Panc1 (cell line): ENCODE data around the gene MYO7B. TPM values are rescaled to one million over a fixed set of nuclear protein-coding genes. Genes with fewer than 3 reads are reported as not detected.

Experiments
- ATAC-seq: fragments of 200-7000 bp; cut with Tn5 transposase; 2 replicates; pipeline ENCODE4 v1.9.1; 2020; ENCODE audit warnings: mild to moderate bottlenecking, moderate library complexity
- BruUV-seq: library from RNA; stranded (reverse); fragments of 400-500 nt; replicated peaks from 2 replicates; lab custom pipeline; 2021; lab: Mats Ljungman, UMichigan
- CTCF ChIA-PET: fragments of 300-600 bp; sonication (Branson Sonifier 250); formaldehyde crosslinking; loops from one replicate; lab custom pipeline; 2022; ENCODE audit warnings: antibody characterized with exemption; lab: Charles Lee
- POLR2A ChIA-PET: fragments of 300-600 bp; sonication (Branson Sonifier 250); formaldehyde crosslinking; loops from one replicate; lab custom pipeline; 2022; ENCODE audit warnings: antibody characterized with exemption; lab: Charles Lee
- DNase-seq: peaks from one replicate; pipeline ENCODE4 v3.0.0-alpha.2; 2010; ENCODE audit warnings: low read depth, low spot score
- H3K27ac ChIP-seq: 2 replicates; pipeline ENCODE4 v1.5.1; 2011; ENCODE audit warnings: mild to moderate bottlenecking, low read length, inconsistent platforms
- H3K27me3 ChIP-seq: fragments of 200-500 bp; sonication (Bioruptor generic); 2 replicates; pipeline ENCODE4 v1.6.0; 2014; ENCODE audit warnings: low read length, inconsistent platforms; ENCODE audit not compliant: control insufficient read depth, insufficient read depth
- H3K36me3 ChIP-seq: fragments of 200-500 bp; sonication (Bioruptor generic); 2 replicates; pipeline ENCODE4 v1.5.1; 2014; ENCODE audit warnings: inconsistent platforms, mild to moderate bottlenecking, low read length, moderate library complexity; ENCODE audit not compliant: control insufficient read depth, insufficient read depth
- H3K4me1 ChIP-seq: 2 replicates; pipeline ENCODE4 v1.5.1; 2011; ENCODE audit warnings: inconsistent platforms, mild to moderate bottlenecking, low read length, moderate library complexity; ENCODE audit not compliant: control insufficient read depth, insufficient read depth
- H3K4me3 ChIP-seq, 2 experiments: 2 replicates each; pipeline ENCODE4 v1.5.1; 2011 to 2012; ENCODE audit warnings: low read depth in 2 of 2, low read length in 2 of 2, mild to moderate bottlenecking in 2 of 2, inconsistent platforms in 1 of 2, moderate library complexity in 1 of 2
- H3K9me3 ChIP-seq: fragments of 200-500 bp; sonication (Bioruptor generic); 2 replicates; pipeline ENCODE4 v1.5.1; 2014; ENCODE audit warnings: low read depth, mild to moderate bottlenecking, inconsistent platforms, low read length, moderate library complexity; ENCODE audit not compliant: control insufficient read depth, insufficient read depth
- POLR2AphosphoS5 ChIP-seq: IDR thresholded peaks from 2 replicates; pipeline ENCODE4 v1.6.1; 2012; ENCODE audit warnings: mild to moderate bottlenecking, low read depth, low read length, moderate library complexity
- SIN3A ChIP-seq: IDR thresholded peaks from 2 replicates; pipeline ENCODE4 v1.6.1; 2012; ENCODE audit warnings: low read depth, mild to moderate bottlenecking, low read length, moderate library complexity, borderline replicate concordance; ENCODE audit not compliant: insufficient read depth
- TCF7L2 ChIP-seq: IDR thresholded peaks from 2 replicates; pipeline ENCODE4 v1.6.1; 2011; ENCODE audit warnings: mild to moderate bottlenecking, low read depth, low read length, inconsistent platforms
- in situ Hi-C: cut with HindIII; loops from 2 replicates; pipeline ENCODE4 v1.10.0; 2016; ENCODE audit warnings: low sequenced_read_pairs, low pct_unique_long_range_greater_than_20kb
- intact Hi-C: fragments of 100-400 bp; cut with micrococcal nuclease; formaldehyde crosslinking; loops from one replicate; pipeline ENCODE4 v1.10.0; 2022; ENCODE audit not compliant: unreplicated experiment
- total RNA-seq: library from RNA; stranded (reverse); gene quantifications from one replicate; pipeline ENCODE4 v1.2.1, GENCODE V29; 2021; ENCODE audit not compliant: unreplicated experiment
- TF ChIP-seq, protein P1 (sequence below), 2 experiments: IDR thresholded peaks; 2 replicates each; pipeline ENCODE4 v1.6.1; 2011 to 2012; ENCODE audit warnings: low read depth in 2 of 2, control low read depth in 1 of 2, low read length in 1 of 2, mild to moderate bottlenecking in 1 of 2, moderate library complexity in 1 of 2; ENCODE audit not compliant: insufficient read depth in 1 of 2
- TF ChIP-seq, protein P2 (sequence below): fragments of 450-650 bp; IDR thresholded peaks from 2 replicates; pipeline ENCODE4 v1.5.1; 2017; ENCODE audit warnings: mild to moderate bottlenecking

MYO7B gene
- total RNA-seq, 1 experiment from 2014 or later, result 0.15 TPM

DNA sequence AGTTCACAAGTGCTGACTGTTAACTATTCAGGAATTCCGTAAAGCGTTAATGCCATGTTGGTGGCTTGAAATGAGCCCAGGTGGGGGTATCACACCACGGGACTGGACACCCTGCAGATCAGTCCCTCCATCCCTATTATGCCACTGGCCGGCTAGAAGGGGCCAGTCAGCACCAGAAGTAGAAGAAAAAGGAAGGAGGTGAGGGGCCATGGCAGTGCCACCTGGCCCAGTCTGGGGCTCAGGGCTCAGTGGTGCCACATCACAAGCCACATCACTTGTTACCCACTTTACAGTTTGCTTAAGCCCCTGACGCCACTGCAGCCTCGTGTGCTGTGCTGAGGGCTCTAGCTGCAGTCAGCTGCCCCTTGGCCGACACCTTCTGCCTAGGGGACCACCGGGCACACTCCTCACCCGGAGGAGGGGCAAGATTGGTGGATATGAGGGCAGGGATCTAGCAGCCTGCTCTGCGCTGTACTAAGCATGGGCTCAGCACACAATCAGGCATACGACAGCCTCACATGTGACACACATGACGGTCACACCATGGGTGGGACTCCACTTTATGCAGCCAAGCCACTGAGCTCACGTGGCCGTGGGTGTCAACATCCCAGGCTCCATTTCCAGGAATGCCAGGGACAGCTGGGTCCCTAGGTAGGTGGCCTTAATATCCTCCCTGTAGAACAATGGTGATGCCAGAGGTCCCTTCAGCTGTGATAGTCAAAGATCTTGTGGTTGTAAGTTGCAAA lies 136.2 kb downstream of the MYO7B start:
- ChIA-PET CTCF (no interaction called here), POLR2A (no interaction called here)
- DNase-seq (no peak), ATAC-seq (no peak)
- TF ChIP-seq POLR2AphosphoS5 (no peak), SIN3A (no peak), TCF7L2 (no peak)
- TF ChIP-seq, protein P1, sequence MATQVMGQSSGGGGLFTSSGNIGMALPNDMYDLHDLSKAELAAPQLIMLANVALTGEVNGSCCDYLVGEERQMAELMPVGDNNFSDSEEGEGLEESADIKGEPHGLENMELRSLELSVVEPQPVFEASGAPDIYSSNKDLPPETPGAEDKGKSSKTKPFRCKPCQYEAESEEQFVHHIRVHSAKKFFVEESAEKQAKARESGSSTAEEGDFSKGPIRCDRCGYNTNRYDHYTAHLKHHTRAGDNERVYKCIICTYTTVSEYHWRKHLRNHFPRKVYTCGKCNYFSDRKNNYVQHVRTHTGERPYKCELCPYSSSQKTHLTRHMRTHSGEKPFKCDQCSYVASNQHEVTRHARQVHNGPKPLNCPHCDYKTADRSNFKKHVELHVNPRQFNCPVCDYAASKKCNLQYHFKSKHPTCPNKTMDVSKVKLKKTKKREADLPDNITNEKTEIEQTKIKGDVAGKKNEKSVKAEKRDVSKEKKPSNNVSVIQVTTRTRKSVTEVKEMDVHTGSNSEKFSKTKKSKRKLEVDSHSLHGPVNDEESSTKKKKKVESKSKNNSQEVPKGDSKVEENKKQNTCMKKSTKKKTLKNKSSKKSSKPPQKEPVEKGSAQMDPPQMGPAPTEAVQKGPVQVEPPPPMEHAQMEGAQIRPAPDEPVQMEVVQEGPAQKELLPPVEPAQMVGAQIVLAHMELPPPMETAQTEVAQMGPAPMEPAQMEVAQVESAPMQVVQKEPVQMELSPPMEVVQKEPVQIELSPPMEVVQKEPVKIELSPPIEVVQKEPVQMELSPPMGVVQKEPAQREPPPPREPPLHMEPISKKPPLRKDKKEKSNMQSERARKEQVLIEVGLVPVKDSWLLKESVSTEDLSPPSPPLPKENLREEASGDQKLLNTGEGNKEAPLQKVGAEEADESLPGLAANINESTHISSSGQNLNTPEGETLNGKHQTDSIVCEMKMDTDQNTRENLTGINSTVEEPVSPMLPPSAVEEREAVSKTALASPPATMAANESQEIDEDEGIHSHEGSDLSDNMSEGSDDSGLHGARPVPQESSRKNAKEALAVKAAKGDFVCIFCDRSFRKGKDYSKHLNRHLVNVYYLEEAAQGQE (IDR thresholded peaks at IDR 0.05; ENCODE audit: insufficient read depth in 1 of 2, low read depth in 2 of 2, low read length in 1 of 2), result no peak
- TF ChIP-seq, protein P2, sequence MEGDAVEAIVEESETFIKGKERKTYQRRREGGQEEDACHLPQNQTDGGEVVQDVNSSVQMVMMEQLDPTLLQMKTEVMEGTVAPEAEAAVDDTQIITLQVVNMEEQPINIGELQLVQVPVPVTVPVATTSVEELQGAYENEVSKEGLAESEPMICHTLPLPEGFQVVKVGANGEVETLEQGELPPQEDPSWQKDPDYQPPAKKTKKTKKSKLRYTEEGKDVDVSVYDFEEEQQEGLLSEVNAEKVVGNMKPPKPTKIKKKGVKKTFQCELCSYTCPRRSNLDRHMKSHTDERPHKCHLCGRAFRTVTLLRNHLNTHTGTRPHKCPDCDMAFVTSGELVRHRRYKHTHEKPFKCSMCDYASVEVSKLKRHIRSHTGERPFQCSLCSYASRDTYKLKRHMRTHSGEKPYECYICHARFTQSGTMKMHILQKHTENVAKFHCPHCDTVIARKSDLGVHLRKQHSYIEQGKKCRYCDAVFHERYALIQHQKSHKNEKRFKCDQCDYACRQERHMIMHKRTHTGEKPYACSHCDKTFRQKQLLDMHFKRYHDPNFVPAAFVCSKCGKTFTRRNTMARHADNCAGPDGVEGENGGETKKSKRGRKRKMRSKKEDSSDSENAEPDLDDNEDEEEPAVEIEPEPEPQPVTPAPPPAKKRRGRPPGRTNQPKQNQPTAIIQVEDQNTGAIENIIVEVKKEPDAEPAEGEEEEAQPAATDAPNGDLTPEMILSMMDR, result no peak
- H3K4me1 ChIP-seq, result peaks cover 11% of the 10 kb centered on the region
- H3K27ac ChIP-seq, result no peak overlapping the region
- in situ Hi-C loops, result no loop called here
- H3K9me3 ChIP-seq, result no peaks in the 10 kb centered on the region
- BruUV-seq, result no TSS peak
- intact Hi-C loops, result no loop called here
- peaks cover 6% of the 10 kb centered on the region; the same call in 1 of the 2 replicates for H3K27me3 ChIP-seq
- no peaks in the 10 kb centered on the region for H3K36me3 ChIP-seq
- H3K4me3 ChIP-seq, result no peak overlapping the region

DNA sequence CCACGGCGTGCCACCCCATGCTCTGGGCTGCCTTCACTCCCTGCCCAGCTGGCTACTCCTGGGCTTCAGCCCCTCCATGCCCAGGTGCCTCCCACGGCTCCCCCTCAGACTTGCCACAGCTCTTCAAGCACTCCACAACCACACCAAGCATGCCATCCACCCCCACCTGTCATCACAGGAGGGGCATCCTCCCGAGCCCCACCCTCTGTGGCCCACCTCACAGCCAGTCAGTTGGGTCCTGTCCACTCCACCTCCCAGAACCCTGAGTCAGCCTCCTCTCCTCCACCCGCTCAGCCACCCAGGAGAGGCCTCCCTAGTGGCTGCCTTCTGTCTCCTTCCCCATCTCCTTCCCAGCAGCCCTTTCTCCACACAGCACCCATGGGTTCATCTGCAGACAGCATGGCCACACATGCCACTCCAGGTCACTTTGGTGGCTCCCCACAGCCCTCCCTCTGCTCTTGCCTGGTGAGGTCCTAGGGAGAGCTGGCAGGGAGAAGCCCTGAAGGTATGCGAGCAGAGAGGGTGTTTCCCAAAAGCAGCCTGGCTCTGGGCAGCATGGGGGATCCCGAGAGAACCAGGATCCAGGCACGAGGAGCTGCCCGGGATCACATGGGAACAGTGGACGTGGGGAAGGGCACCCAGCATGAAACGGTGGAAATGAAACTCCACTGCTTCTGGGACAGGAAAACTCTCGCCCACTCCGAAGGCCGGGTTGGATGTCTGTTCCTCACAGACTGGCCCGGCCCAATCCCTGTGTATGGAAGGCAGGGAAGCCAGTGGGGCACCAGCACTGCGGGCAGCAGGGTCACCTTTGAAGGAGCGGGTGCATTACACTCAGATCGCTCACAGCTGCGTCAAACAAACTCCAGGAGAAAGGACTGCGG lies 137.1 kb downstream of the MYO7B start:
- no peaks in the 10 kb centered on the region for H3K36me3 ChIP-seq
- in situ Hi-C loops (no loop called here), intact Hi-C loops (no loop called here)
- no peaks in the 10 kb centered on the region for H3K9me3 ChIP-seq
- H3K4me1 ChIP-seq, result peaks cover 11% of the 10 kb centered on the region
- peaks cover 4% of the 10 kb centered on the region; the same call in 1 of the 2 replicates for H3K27me3 ChIP-seq
- ChIA-PET CTCF (no interaction called here), POLR2A (interaction anchor here (0.6 kb wide), 1 partner anchor 54 kb away, joined by 5 read pairs; no protein-coding TSS in a partner anchor)
- DNase-seq (no peak), ATAC-seq (peak; percentile 26; the same call in 1 of the 2 replicates)
- H3K27ac ChIP-seq, result no peak overlapping the region
- no peak overlapping the region for H3K4me3 ChIP-seq
- TF ChIP-seq, protein P2, result no peak
- no peak for TF ChIP-seq TCF7L2
- BruUV-seq, result no TSS peak
